ENCODE results near the gene CHAF1B. TPM values are rescaled to one million over a fixed set of nuclear protein-coding genes. Genes with fewer than 3 reads are reported as not detected.

The CHAF1B gene
- total and polyA plus RNA-seq, 9 of the 15 experiments (the other 6 are each of a cell fraction or from before 2014, with no cell fraction given), result 7.5 to 36.8 (median 21.0) TPM

DNA sequence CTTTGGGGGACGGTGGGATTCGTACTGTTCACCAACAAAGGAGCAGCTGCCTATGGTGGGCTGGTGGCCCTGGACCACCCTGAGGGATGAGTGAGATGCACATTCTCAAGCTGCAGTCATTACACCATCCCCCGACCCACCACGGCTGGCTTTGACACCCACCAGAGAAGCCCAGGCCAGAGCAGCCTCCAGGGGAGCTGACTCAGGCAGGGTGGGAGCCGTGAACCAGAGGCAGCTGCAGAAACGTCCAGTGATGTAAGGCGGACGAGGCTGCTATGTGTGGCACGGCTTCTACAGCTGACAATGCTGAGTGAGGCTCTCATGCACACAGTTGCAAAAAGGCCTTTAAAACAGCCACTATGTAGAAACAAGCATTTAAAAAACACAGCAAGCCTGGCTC, 40.1 kb downstream of the CHAF1B start (continued):
- TF ChIP-seq SIRT6 (IDR thresholded peaks at IDR 0.05; ENCODE audit: low read depth, low read length) (no peak), ZNF324 (CRISPR knock-in tag; IDR thresholded peaks at IDR 0.05) (no peak), NFRKB (IDR thresholded peaks at IDR 0.05; ENCODE audit: low read depth) (no peak), NFIX (CRISPR knock-in tag; IDR thresholded peaks at IDR 0.05; ENCODE audit: low read depth) (no peak)

GRCh38 chr21:36427502-36427901, 42.3 kb downstream of the CHAF1B start:
- in situ Hi-C loops (cut with MboI), result no loop called here
- no peak overlapping the region for H3K4me2 ChIP-seq (ENCODE audit: insufficient read depth, low read length)
- H3K9me1 ChIP-seq (ENCODE audit: control insufficient read depth, insufficient read depth, low read length), result peaks cover 7% of the 10 kb centered on the region
- H3K36me3 ChIP-seq (ENCODE audit: control insufficient read depth, insufficient read depth, low read length), result no peaks in the 10 kb centered on the region
- H3K9ac ChIP-seq (ENCODE audit: insufficient read depth in 1 of 2, low read depth in 2 of 2, low read length in 2 of 2), result no peak overlapping the region
- H3K27me3 ChIP-seq (ENCODE audit: control insufficient read depth in 2 of 2, insufficient read depth in 2 of 2, low read length in 2 of 2), result peaks cover 3 to 4% of the 10 kb centered on the region in 2 experiments; a peak in 4 of 5 replicates
- ChIA-PET POLR2A (no interaction called here), CTCF (ENCODE audit: low intra/inter-chr PET ratio) (no interaction called here)
- H3K4me3 ChIP-seq, result no peak overlapping the region
- H3K9me3 ChIP-seq (replicated peaks; ENCODE audit: control insufficient read depth, insufficient read depth, low read depth, low read length), result no peaks in the 10 kb centered on the region
- 32% methylated on average over 4 of the region's 4 CpGs for WGBS (ENCODE audit: insufficient coverage, low coverage, missing lambda C conversion rate)
- H3K79me2 ChIP-seq (ENCODE audit: control insufficient read depth, insufficient read depth, low read length), result no peaks in the 10 kb centered on the region
- FAIRE-seq (no peak), ATAC-seq (no peak), DNase-seq (ENCODE audit: extremely low read depth in 1 of 4, low spot score in 3 of 4) (no peak)
- peaks cover 24 to 27% of the 10 kb centered on the region in 2 experiments for H3K4me1 ChIP-seq (replicated peaks in 1 of 2; ENCODE audit: control insufficient read depth in 2 of 2, insufficient read depth in 2 of 2, low read length in 2 of 2)
- H2AFZ ChIP-seq (ENCODE audit: low read depth, low read length), result no peak overlapping the region
- intact Hi-C loops (cut with micrococcal nuclease), result no loop called here
- TF ChIP-seq NKRF (IDR thresholded peaks at IDR 0.05; ENCODE audit: borderline replicate concordance) (no peak), ZNF121 (CRISPR knock-in tag; conservative IDR thresholded peaks at IDR 0.05) (peak; percentile 73)
- peaks cover 23% of the 10 kb centered on the region for H4K20me1 ChIP-seq (replicated peaks; ENCODE audit: control insufficient read depth, insufficient read depth, low read length)
- no peak overlapping the region for H3K27ac ChIP-seq (ENCODE audit: extremely low read depth, low read depth, low read length)
- BruUV-seq (replicated peaks), result no TSS peak
